Measurements from ENCODE around the gene GRM4.

GRCh38 chr6:33978412-33979150, 167.3 kb downstream of the GRM4 start:
- TF ChIP-seq CTCF (IDR thresholded peaks at IDR 0.05) (no peak), POLR2A (IDR thresholded peaks at IDR 0.05) (no peak)

Data from right lobe of liver (tissue), 4 donors.